ENCODE measurements around the gene FDXR.

FDXR gene

GRCh38 chr17:74856112-74856511, 16.7 kb downstream of the FDXR start:
- DNase-seq: no peak

GRCh38 chr17:74855323-74855722, 17.5 kb downstream of the FDXR start:
- DNase-seq: no peak

- DNase-seq: no peak
Observed at GRCh38 chr17:74854792-74855191, 18.0 kb downstream of the FDXR start.

- no peak for DNase-seq
Observed at GRCh38 chr17:74853669-74854068, 19.1 kb downstream of the FDXR start.

- DNase-seq: no peak
Observed at GRCh38 chr17:74853048-74853397, 19.8 kb downstream of the FDXR start.

- DNase-seq: peak; percentile 71
Observed at GRCh38 chr17:74852237-74853047, 20.4 kb downstream of the FDXR start.

- DNase-seq: no peak
Observed at GRCh38 chr17:74851612-74852236, 21.1 kb downstream of the FDXR start.

GRCh38 chr17:74850914-74851313, 21.9 kb downstream of the FDXR start:
- no peak for DNase-seq

- DNase-seq: no peak
Observed at GRCh38 chr17:74850310-74850709, 22.5 kb downstream of the FDXR start.

- no peak for DNase-seq
Observed at GRCh38 chr17:74848656-74849399, 24.0 kb downstream of the FDXR start.

- no peak for DNase-seq
Observed at GRCh38 chr17:74846621-74847020, 26.2 kb downstream of the FDXR start.

GRCh38 chr17:74843352-74843627, 29.5 kb downstream of the FDXR start:
- no peak for DNase-seq

- DNase-seq: peak; percentile 53
Observed at GRCh38 chr17:74842599-74843351, 30.0 kb downstream of the FDXR start.

GRCh38 chr17:74842146-74842598, 30.6 kb downstream of the FDXR start:
- DNase-seq: no peak

- DNase-seq: no peak
Observed at GRCh38 chr17:74840989-74841666, 31.7 kb downstream of the FDXR start.

- DNase-seq: no peak
Observed at GRCh38 chr17:74839990-74840852, 32.6 kb downstream of the FDXR start.

- DNase-seq: no peak
Observed at GRCh38 chr17:74838274-74838673, 34.5 kb downstream of the FDXR start.

GRCh38 chr17:74836691-74837467, 35.9 kb downstream of the FDXR start:
- no peak for DNase-seq

- no peak for DNase-seq
Observed at GRCh38 chr17:74836191-74836590, 36.6 kb downstream of the FDXR start.

- DNase-seq: no peak
Observed at GRCh38 chr17:74833501-74834377, 39.1 kb downstream of the FDXR start.
